Activated CD4-positive, alpha-beta T cell treated with anti-CD3 and anti-CD28 coated beads, Interleukin-2, amount 50 U/mL, for 48 hours (primary cell): Measurements from ENCODE around the gene CSHL1.
"Not testable (repeated sequence)": the region's sequence is repeated elsewhere in the genome, so short reads cannot be mapped to it uniquely, and the experiment has no call there.

Source experiments
- DNase-seq, 2 experiments: peaks; one replicate each; pipeline ENCODE4 v3.0.0-alpha.2; 2020

Gene CSHL1

GRCh38 chr17:63939884-63940283 is 28.8 kb upstream of the CSHL1 start:
- DNase-seq = no peak

GRCh38 chr17:63939401-63939800 is 28.3 kb upstream of the CSHL1 start:
- DNase-seq = no peak

GRCh38 chr17:63937920-63938319 is 26.9 kb upstream of the CSHL1 start:
- no peak for DNase-seq

GRCh38 chr17:63937319-63937718 is 26.3 kb upstream of the CSHL1 start:
- no peak for DNase-seq

GRCh38 chr17:63934183-63935112 is 23.4 kb upstream of the CSHL1 start:
- DNase-seq = no peak

GRCh38 chr17:63933598-63933997 is 22.5 kb upstream of the CSHL1 start:
- no peak for DNase-seq

- no peak for DNase-seq
Measured at GRCh38 chr17:63932721-63933120, 21.7 kb upstream of the CSHL1 start.

GRCh38 chr17:63931981-63932561 is 21.0 kb upstream of the CSHL1 start, which contains the start of gene CD79B:
Gene CD79B, minus strand, starts transcription at chr17:63932331. Its CDS starts 70 bp downstream, at chr17:63932261.
- DNase-seq = peak; percentile 57 to 62

- peak; percentile 71 to 72 for DNase-seq
Measured at GRCh38 chr17:63930951-63931575, 20.0 kb upstream of the CSHL1 start.

GRCh38 chr17:63929860-63930766 is 19.1 kb upstream of the CSHL1 start:
- no peak for DNase-seq

GRCh38 chr17:63928966-63929695 is 18.1 kb upstream of the CSHL1 start:
- no peak for DNase-seq

GRCh38 chr17:63928172-63928666 is 17.2 kb upstream of the CSHL1 start:
- no peak for DNase-seq

GRCh38 chr17:63927464-63928171 is 16.6 kb upstream of the CSHL1 start:
- no peak for DNase-seq

- no peak for DNase-seq
Measured at GRCh38 chr17:63926164-63926563, 15.1 kb upstream of the CSHL1 start.

- DNase-seq = no peak
Measured at GRCh38 chr17:63925615-63926014, 14.6 kb upstream of the CSHL1 start.

GRCh38 chr17:63922402-63922801 is 11.3 kb upstream of the CSHL1 start:
- DNase-seq = not testable (repeated sequence)

GRCh38 chr17:63920779-63921178 is 9.7 kb upstream of the CSHL1 start:
- DNase-seq = not testable (repeated sequence)

GRCh38 chr17:63920050-63920449 is 9.0 kb upstream of the CSHL1 start:
- not testable (repeated sequence) for DNase-seq

GRCh38 chr17:63919311-63919723 is 8.3 kb upstream of the CSHL1 start:
- DNase-seq = peak; percentile 75 to 81

GRCh38 chr17:63918789-63919305 is 7.8 kb upstream of the CSHL1 start, which contains the start of gene GH1:
Gene GH1, minus strand, starts transcription at chr17:63918839. Its CDS starts 63 bp downstream, at chr17:63918776.
- not testable (repeated sequence) for DNase-seq

GRCh38 chr17:63918305-63918704 is 7.2 kb upstream of the CSHL1 start:
- DNase-seq = no peak
